WERI-Rb-1 (cell line): ENCODE measurements around the gene FBRSL1.

ENCODE experiments used
- DNase-seq: peaks from one replicate; pipeline ENCODE4 v3.0.0-alpha.2; 2020
- H3K27ac ChIP-seq: fragments of 250-450 bp; sonication (Bioruptor Pico); 2 replicates; pipeline ENCODE4 v1.5.1; 2020; ENCODE audit warnings: mild to moderate bottlenecking, moderate library complexity
- H3K27me3 ChIP-seq: fragments of 250-450 bp; sonication (Bioruptor Pico); 2 replicates; pipeline ENCODE4 v1.5.1; 2021; ENCODE audit warnings: mild to moderate bottlenecking, low read depth, moderate library complexity; ENCODE audit not compliant: insufficient read depth, severe bottlenecking
- H3K36me3 ChIP-seq: fragments of 250-450 bp; sonication (Bioruptor Pico); 2 replicates; pipeline ENCODE4 v1.5.1; 2020; ENCODE audit warnings: mild to moderate bottlenecking, moderate library complexity
- H3K4me3 ChIP-seq: 2 replicates; pipeline ENCODE4 v1.5.1; 2011; ENCODE audit warnings: low read depth, mild to moderate bottlenecking, control low read depth, low read length
- H3K9me3 ChIP-seq: fragments of 250-450 bp; sonication (Bioruptor Pico); 2 replicates; pipeline ENCODE4 v1.5.1; 2021; ENCODE audit warnings: mild to moderate bottlenecking, moderate library complexity; ENCODE audit not compliant: severe bottlenecking
- TF ChIP-seq, protein P1 (sequence below): IDR thresholded peaks from 2 replicates; pipeline ENCODE4 v1.5.1; 2011; ENCODE audit warnings: low read depth, mild to moderate bottlenecking, control low read depth, inconsistent platforms, low read length

FBRSL1 gene

DNA sequence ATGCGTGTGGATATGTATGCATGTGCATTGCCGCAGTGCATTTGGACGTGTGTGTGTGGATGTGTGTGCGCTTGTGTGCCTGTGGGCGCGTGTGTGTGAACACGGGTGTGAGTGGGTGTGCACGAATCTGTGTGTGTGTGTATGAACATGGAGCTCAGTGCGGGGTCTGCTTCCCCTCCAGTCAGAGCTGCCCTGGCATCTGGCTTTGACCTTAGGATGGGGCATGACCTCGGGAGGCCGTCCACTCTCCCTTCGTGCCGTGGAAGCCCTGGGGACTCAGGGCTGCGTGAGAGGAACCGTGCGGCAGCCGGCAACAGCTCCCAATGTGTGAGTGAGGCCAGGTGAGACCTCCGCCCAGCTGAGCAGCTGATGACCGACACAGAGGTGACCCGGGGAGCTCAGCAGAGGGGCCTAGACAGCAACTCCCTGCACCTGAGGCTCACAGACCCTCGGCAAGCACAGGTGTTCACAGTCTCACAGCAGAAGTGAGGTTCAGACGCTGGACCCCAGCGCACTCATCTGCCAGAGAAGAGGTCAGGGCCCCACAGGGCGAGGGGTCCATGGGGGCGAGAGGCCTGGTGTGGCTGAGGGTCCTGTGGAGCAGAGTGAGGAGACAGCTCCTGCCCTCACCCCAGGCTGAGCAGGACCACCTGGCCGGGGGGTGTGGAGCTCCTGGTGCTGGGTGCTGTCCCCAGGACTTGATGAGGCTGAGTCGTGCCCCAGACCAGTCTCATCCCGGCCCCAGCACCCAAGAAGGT lies 33.6 kb upstream of the FBRSL1 start:
- Histone ChIP-seq H3K27ac (peak overlapping the region; percentile 97), H3K9me3 (peaks cover 7% of the 10 kb centered on the region), H3K27me3 (no peaks in the 10 kb centered on the region), H3K36me3 (peaks cover 32% of the 10 kb centered on the region), H3K4me3 (no peak overlapping the region; the same call in 1 of the 2 replicates)
- TF ChIP-seq, protein P1, sequence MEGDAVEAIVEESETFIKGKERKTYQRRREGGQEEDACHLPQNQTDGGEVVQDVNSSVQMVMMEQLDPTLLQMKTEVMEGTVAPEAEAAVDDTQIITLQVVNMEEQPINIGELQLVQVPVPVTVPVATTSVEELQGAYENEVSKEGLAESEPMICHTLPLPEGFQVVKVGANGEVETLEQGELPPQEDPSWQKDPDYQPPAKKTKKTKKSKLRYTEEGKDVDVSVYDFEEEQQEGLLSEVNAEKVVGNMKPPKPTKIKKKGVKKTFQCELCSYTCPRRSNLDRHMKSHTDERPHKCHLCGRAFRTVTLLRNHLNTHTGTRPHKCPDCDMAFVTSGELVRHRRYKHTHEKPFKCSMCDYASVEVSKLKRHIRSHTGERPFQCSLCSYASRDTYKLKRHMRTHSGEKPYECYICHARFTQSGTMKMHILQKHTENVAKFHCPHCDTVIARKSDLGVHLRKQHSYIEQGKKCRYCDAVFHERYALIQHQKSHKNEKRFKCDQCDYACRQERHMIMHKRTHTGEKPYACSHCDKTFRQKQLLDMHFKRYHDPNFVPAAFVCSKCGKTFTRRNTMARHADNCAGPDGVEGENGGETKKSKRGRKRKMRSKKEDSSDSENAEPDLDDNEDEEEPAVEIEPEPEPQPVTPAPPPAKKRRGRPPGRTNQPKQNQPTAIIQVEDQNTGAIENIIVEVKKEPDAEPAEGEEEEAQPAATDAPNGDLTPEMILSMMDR = no peak
- DNase-seq = no peak

GRCh38 chr12:132456944-132457495 lies 32.9 kb upstream of the FBRSL1 start:
- no peaks in the 10 kb centered on the region for H3K27me3 ChIP-seq
- peak; percentile 96 for DNase-seq

DNA sequence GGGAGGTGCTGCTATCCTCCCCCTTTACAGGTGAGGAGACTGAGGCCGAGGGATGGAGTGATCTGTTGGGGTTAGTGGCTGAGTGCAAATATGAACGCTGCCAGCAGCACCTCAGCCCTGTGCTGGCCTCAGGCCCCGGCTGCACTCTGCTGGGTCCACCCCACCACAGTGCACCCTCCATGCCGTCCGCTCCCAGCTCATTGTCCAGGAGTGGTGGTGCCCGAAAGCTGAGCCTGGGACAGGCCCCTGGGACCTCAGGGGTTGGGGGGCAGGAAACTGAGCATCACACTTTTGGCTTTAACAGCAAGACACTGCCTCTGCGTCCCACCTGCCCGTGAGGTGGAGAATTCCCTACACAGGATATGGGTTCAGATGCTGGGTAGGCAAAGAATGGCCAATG lies 31.5 kb upstream of the FBRSL1 start:
- Histone ChIP-seq H3K27me3 (no peaks in the 10 kb centered on the region), H3K4me3 (peak overlapping the region; percentile 28)
- TF ChIP-seq, protein P1 = no peak

More at GRCh38 chr12:132456944-132457495, 32.9 kb upstream of the FBRSL1 start:
- H3K36me3 ChIP-seq = peaks cover 39% of the 10 kb centered on the region
- H3K27ac ChIP-seq = peak overlapping the region; percentile 97
- peaks cover 7% of the 10 kb centered on the region for H3K9me3 ChIP-seq
- H3K4me3 ChIP-seq = peak overlapping the region; percentile 55
- TF ChIP-seq, protein P1 = no peak

GRCh38 chr12:132458846-132459641 lies 30.9 kb upstream of the FBRSL1 start:
- Histone ChIP-seq H3K27ac (peak overlapping the region; percentile 11; the same call in 1 of the 2 replicates), H3K9me3 (peaks cover 7% of the 10 kb centered on the region), H3K4me3 (no peak overlapping the region), H3K27me3 (no peaks in the 10 kb centered on the region), H3K36me3 (peaks cover 44% of the 10 kb centered on the region)
- DNase-seq = no peak
- TF ChIP-seq, protein P1 = no peak

More for the DNA sequence above, 31.5 kb upstream of the FBRSL1 start:
- DNase-seq = no peak
- H3K27ac ChIP-seq = peak overlapping the region; percentile 42
- peaks cover 7% of the 10 kb centered on the region for H3K9me3 ChIP-seq
- H3K36me3 ChIP-seq = peaks cover 44% of the 10 kb centered on the region

GRCh38 chr12:132460571-132460970 lies 29.4 kb upstream of the FBRSL1 start:
- Histone ChIP-seq H3K27me3 (no peaks in the 10 kb centered on the region), H3K27ac (peak overlapping the region; percentile 28; the same call in 1 of the 2 replicates), H3K4me3 (no peak overlapping the region), H3K36me3 (peaks cover 49% of the 10 kb centered on the region), H3K9me3 (peaks cover 7% of the 10 kb centered on the region)
- TF ChIP-seq, protein P1 = peak; percentile 60
- peak; percentile 58 for DNase-seq
